Measurements from ENCODE around the gene NFATC2.

Gene NFATC2

DNA sequence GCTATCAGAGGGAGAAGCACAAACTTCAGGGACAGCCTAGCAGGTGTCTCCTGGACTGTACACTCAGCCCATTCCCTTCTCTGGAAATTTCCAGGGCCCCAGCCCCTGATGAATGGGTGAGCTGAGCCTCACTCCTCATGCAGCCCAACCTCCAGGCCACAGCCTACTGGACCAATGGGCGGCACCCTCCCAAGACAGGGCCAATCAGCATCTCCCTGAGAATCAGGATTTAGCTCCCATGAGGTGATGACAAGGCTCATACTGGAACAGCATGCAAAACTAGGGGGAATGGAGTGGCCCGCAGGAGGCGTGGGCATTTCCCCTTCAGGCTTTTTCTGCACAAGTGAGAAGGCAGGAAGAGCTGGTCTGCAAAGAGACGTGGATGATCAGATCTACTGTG, 29.0 kb downstream of the NFATC2 start:
- DNase-seq (ENCODE audit: low spot score), result no peak

DNA sequence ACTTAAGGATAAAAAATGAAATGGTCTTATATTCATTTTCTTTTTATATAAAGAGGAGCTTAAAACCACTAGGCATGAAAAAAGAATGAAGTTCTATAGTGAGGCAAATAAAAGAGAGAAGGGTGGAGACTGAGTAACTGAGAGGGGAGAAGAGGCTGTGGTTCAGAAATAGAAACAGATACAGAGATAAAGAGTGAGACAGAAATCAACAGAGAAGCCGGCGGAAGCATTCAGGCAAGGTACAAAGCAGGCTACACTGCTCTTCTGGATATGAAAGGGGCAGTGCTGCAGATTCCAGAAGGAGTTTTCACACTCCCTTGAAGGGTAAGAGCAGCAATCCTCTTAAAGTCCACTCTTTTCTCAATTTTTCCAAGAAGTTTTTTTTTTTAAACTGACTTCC, 29.9 kb downstream of the NFATC2 start:
- no peak for DNase-seq (ENCODE audit: low spot score)

DNA sequence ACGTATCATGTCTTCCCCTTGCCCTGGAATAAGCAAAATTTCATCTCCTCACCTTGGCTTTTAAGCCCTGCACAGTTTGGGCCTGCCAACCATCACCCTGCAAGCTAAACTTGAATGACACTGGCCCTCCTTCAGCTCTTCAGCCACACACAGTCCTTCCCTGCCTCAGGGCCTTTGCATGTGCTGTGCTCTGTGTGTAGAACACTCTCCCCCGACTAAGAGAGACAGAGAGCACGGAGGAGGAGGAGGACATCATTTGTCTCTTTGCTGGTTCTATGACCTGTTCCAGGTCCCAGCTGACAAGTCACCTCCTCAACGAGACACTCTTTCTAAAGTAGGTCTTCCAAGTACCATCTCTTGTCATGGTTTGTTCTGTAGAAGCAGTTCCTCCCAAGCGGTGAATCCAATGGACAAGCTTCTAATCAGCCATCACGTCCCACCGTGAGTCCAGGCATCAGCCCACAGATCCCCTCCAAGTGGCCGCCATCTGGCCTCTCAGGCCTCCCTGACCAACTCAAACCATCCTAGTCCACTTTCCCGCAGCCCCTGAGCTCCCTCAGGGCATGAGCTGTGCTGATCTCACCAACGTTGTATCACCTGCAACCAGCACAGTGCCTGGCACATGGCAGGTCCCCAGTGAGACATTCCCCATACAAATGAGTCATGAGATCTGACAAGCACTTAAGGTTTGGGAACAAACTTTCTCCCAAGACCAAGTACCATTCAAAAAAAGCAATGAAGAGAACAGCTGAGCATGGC, 30.5 kb downstream of the NFATC2 start:
- no peak for DNase-seq (ENCODE audit: low spot score)

DNA sequence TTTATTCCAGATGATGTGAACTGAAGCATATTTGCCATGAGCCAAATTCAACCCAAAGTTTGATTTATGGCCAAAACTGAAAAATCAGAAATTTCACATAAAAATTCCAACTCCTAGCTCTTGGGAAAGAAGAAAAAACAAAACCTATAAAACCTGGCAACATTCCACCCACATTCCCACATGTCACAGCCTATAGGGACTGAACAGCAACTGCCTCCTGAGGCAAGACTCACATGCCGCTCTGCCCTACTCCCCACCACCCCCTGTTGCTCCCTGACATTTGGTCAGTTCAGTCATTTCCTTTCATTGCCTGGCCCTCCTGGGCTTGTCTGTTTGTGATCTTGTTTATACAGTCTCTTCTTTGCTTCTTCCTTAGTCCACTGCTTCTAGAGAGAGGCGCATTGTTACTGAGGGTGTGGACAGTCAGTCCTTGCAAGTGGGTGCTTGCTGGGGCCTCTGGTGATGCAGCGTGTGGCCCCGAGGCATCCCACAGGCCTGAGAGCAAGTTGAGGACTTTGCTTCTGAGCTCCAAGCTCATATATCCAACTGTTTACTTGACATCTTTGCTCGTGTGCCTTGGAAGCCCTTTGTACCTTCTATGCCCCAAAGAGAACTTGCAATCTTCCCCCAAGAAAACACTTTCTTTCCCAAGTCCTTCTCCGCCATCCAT, 31.4 kb downstream of the NFATC2 start:
- DNase-seq (ENCODE audit: low spot score), result no peak

DNA sequence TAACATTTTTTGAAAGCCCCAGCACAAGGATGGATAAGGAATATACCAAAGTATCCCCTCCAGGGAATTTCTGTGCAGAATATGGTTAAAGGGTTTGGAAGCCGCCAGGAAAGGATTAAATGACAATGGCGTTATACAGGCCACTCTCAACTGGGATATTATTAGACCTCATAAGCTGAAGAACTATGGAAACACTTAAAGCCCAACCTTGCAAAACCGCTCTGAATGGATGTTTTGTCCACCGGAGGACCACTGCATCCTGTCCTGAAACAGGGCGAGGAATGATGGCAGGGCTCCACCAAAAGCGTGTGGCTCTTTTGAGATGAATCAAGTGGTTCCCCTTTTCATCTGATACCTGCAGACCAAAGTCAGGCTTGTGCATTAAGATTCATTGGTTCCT, 32.4 kb downstream of the NFATC2 start:
- DNase-seq (ENCODE audit: low spot score), result no peak

DNA sequence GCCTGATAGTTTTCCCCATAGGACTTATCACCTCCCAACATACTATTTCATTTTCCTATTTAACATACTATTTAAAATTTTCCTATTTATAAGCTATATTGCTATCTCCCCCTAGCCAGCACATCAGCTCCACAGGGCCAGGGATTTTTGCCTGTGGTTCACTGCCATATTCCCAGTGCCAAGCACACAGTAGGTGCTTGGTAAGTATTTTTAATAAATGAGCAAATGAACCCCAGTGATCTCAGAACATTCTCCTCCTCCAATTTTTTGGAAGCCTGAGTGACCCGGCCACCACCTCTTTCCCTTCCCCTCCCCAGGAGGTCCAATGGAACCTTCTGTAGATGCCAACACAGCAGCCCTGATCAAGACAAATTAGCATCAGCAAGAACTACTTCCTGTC, 33.3 kb downstream of the NFATC2 start:
- no peak for DNase-seq (ENCODE audit: low spot score)

DNA sequence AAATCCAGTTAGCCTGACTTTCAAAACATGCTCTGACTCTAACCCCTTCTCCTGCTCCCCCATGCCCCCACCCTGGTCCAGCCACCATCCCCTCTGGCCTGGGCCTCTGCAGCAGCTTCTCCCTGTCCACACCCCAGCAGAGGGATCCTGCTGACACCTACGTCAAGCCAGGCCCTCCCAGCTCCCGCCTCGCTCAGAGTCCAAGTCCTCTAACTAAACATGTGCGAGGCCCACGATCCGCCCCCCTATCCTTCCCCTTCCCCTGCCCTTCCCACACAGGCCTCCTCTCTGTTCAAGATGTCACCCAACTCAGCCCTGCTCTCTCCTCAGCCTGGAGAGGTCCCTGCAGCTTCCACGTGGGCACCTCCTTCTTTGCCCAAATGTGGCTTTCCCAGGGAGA, 33.7 kb downstream of the NFATC2 start:
- no peak for DNase-seq (ENCODE audit: low spot score)

DNA sequence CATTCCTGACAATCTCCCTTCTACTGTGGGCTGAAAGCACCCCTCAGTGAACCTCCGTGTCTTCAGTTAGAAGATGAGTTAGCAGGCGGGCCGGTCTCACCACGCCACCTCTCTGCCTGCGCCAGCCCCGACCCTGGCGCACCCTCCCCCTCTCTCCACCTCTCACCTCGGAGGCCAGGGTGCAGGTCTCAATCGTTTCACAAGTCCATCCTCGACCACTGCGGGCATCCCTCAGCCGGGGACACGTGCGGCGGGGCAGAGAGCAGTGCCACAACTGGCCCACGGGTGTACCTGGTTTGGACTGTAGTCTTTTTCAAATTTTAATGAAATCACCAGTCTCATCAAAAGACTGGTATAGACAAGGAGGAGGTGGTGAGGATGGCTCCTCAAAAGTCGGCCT, 34.4 kb downstream of the NFATC2 start:
- no peak for DNase-seq (ENCODE audit: low spot score)

DNA sequence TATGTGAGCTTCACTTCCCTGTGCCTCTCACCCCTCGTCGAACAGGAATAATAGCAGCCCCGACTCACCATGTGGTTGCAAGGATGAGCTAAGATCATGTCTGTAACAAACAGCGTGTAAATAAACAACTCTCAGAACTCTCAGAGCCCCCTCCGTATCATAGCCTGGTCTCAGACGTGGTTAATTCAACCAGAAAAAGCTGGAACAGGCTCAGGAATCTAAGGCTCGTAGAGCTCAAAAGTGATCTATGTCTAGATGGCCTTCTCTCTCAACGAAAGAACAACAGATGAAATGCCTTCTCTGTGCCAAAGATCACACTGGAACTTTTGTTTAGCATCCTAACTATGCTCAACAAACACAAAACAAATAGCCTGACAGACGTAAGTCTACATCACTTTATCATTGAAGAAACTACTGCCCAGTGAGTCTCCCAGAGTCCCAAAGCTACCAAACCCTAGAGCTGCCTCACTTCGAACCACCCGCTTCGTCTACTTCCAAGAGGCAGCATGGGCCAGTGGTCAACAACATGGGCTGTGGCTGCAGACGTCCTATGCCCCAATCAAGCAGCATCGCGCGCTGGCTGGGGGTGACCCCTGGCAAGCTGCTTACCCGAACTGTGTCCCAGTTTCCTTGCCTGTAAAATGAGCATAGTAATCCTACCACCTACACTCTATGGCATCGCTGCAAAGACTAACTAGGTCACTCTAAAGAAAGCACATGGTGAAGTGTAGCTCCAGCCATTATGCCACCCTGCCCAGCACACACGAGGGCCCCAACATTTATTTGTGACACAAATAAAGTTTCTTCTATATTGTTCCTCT, 35.1 kb downstream of the NFATC2 start:
- no peak for DNase-seq (ENCODE audit: low spot score)

DNA sequence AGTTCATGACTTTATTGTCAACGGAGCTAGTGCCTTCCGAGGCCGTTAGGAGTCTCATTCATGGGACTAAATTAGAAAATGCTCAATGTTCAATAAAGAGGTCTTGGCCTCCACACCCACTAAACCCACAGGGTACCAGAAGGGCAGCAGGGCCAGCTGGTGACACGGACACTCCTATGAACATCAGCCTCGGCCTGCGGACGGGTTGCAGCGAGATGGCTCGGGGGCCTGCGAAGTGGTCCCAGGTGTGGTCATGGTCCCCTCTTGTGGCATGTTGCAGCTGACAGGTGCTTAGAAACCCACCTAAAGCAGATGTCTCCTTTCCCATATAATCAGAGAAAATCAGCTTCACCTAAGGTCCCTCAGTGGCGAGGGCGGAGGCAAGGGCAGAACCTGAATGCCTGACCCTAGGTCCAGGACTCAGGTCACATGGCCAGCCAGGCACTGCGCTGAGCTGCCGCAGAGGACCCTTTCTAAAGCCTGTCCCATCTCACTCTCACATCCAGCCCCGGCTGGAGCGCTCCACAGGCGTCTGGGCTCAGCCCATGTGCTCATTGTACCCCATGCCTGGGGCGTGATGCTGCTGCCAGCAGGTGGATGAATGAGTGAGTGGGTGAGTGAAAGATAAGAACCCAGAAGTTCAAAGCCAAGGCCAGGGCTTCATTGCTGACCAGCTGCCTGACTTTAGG, 35.8 kb downstream of the NFATC2 start:
- no peak for DNase-seq (ENCODE audit: low spot score)

DNA sequence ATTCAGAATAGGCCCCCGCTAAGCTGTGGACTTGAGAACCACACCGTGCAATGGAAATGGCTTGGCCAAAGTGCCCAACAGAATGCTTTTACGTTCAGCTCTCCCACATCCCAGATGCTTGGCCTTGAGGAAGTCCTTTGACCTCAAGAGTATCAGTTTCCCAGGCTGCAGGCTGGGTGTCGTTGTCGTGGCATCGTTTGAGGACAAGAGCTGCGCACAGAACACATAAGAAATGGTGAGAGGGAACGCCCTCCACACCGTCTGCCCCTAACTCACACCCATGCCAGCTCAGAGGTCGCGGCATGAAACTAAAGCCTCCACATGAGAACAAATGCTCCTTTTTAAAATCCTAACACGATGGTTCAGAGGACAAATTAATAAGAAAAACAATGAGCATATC, 37.0 kb downstream of the NFATC2 start:
- DNase-seq (ENCODE audit: low spot score), result no peak

DNA sequence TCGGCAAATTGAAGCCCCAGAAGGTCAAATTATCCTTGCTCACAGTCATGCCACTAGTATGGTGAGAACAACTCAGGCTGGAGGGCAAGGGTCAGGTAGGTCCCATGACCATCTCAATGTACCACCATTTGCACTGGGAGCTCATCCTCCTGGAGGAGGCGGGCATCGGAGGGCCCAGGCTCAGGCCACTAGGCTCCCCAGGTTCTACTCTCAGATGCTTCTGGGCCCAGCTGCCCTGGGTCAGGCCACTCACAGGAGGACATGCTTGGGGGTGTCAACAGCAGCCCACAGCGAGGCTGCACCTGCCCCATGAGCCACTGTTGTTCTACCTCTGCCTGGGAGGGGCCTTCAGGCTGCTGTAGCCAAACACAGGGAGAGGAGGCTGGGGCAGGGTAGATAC, 39.1 kb downstream of the NFATC2 start:
- DNase-seq (ENCODE audit: low spot score), result no peak

DNA sequence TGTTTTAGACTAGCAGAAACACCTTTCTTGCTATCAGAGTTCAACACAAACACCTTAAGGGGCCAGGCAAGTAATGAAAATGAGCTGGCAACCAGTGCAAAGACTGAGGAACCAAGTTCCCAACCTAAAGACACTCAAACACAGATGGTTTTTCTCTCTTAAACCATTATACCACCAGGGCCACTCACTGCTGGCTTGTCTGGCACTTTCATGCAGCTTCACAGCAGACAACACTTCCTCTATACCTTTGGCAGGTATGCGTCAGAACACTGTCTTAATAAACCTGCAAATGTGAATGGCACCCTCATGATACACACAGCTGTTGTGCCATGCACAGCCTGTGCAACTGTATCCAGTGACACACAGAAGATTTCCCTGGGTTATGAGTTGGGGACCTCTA, 41.6 kb downstream of the NFATC2 start:
- no peak for DNase-seq (ENCODE audit: low spot score)

DNA sequence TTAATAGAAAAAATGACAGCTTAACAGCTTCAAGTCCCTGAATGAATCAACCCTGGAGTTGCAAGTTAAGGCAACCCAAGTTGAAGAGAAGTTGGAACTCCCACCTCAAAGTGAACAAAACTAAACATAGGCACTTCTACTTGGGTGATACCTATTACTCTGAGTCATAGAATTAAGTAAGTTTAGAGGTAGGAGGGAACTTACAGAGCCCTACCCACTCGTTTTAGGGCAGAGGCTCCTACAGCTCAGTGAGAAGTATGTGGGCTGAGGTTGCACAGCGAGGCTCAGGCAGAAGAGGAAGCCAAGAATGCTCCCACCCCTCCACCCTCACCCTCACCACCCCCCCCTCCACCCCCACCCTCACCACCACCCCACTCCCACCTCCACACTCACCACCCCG, 42.2 kb downstream of the NFATC2 start:
- no peak for DNase-seq (ENCODE audit: low spot score)

DNA sequence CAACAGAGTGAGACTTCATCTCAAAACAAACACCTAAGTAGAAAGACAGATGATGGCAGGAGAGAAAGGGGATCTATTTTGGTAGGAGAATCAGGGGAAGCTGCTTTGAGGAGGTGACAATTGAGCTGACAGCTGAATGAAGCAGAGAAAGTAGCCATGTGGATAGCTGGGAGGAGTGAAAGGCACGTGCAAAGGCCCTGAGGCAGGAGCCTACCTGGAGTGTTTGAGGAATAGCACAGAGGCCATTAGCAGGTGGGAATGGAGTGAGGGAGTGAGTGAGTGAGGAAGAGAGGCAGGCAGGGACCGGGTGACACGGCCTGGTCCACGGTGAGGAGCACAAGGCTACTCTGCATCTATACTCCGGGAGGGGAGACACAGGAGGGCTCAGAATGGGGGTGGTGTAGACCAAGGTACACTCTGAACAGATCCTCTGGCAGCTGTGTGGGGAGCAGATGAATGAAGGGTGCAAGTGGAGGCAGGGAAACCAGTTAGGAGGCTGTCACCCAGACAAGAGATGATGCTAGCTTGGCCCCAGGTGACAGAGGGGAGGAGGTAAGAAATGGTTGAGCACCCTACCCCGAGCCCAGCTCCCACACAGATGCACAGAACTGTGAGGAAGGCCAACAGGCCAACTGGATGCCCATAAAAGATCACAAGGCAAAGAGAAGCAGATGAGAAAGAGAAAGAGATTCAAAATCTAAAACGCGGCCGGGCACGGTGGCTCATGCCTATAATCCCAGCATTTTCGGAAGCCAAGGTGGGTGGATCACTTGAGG, 43.6 kb downstream of the NFATC2 start:
- DNase-seq (ENCODE audit: low spot score), result no peak

DNA sequence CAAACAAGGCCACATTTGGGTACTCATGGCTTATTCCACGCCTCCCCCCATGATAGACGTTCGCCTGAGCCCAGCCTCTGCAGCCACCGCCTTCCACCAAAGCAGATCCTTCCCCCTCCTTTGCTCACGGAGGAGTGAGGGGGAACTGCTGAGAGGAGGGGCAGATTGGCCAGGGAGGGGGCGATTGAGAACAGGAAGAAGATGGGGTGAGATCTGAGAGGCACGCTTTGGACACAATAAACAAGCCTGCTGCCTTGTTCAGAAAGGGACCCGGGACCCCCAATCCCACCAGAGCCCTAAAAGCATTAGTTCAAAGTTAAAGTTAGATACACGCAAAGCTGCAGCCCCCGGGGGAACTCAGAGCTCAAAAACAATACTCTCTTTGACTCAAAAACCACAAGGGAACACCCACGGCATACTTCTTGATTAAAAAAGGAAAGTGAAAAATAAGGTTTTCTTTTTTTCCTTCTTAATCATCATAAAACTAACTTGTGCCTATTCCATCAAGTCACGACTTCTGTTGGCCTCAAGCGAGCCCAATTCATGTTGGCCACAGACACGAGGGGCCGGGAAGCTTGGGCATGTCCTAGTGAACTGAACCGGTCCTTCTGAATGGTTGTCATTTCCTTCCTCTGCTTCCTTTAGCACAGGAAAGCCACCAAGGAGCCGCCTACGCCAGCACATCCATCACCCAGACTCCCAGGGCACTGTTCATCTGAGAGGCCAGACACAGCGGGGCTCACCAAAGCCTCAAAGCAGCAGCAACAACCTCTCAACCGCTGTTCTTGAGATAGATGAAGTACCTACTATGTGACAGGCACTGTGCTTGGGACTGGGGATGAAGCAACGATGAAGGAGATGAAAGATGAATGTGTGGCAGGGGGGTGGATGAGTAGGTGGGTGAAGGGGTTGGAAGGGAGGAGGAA, 44.7 kb downstream of the NFATC2 start:
- no peak for DNase-seq (ENCODE audit: low spot score)

DNA sequence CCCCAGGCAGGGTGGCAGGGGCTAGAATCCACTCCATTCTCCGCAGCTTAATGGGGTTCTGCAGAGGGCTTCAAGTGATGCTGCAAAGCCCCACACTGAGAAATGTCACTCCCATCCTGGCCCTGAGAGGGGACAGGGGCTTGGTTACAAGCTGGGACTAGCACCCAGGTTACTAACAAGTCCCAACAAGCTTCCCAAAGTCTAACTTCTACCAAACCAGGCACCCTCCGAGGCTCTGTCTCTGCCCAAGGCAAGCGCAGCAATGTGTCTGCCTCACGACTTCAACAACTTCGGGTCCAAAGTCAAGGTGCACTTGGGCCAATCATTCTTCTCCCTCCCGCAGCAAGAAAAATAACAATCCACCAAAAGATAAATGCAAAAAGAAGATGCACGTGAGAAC, 45.6 kb downstream of the NFATC2 start:
- no peak for DNase-seq (ENCODE audit: low spot score)

DNA sequence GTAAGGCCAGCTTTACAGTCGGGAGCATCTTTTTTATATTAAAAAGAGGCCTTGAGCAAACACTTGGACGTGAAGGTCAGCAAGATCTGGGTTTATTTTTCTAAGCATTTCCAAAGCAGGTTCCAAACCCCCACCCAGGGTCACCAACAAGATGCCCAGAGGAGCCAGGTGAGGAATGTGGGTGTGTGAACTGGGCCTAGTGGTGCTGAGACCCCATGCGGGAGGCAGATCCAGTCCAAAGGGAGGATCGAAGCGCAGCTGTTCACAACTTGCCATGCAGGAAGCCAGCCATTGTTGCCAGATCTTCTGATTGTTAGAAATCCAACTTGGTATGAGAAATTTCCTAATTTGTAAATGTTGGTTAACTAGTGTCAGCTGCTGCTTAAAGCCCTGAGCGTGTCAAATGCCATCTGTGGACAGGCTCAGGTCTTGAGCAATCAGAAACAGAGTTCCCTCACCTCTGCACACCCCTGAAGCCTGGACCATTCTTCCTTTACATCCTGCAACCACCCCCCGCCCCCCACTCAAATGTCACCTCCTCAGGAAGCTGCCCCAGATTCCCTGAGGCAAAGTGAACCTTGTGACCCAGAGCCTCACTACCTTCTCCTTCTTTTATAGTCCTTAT, 46.5 kb downstream of the NFATC2 start:
- peak; percentile 35 for DNase-seq (ENCODE audit: low spot score)

DNA sequence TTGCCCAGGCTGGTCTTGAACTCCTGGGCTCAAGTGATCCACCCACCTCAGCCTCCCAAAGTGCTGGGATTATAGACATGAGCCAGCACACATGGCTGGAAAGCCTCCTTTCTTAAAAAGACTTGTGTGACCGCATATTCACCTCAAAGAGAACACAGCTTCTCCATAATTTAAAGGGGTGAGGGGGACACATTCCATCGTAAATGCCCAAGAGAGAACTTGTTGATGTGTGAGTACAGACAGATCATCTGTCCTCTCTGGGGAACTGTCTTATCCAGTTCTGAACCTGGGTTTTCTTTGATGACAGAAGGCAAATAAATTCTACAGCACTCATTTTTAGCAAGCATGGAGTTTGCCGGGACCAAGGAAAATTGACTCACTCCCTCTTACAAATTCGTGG, 47.2 kb downstream of the NFATC2 start:
- no peak for DNase-seq (ENCODE audit: low spot score)

Measured in GM03348 (cell line).